Measurements from ENCODE around the gene WNT7B. TPM values are rescaled to one million over a fixed set of nuclear protein-coding genes. Genes with fewer than 3 reads are reported as not detected.

WNT7B gene
- total and polyA plus RNA-seq, 10 donors = not detected

GRCh38 chr22:45964372-45964771 is 12.6 kb downstream of the WNT7B start:
- Histone ChIP-seq H3K9me3 (no peaks in the 10 kb centered on the region), H3K4me1 (no peaks in the 10 kb centered on the region), H3K4me3 (no peak overlapping the region), H3K27me3 (replicated peaks in 1 of 7) (peaks cover 0 to 94% (median 33%) of the 10 kb centered on the region in 7 donors), H3K36me3 (no peaks in the 10 kb centered on the region), H3K27ac (no peak overlapping the region)
- no peak for DNase-seq
- WGBS, 5 donors = 56 to 83% (median 78%) methylated on average over 3 to 12 of the region's 12 CpGs
- intact Hi-C loops (cut with DNase I; ENCODE audit: low total_unique reads) = no loop called here
- TF ChIP-seq POLR2A (IDR thresholded peaks at IDR 0.05) (no peak), CTCF (IDR thresholded peaks at IDR 0.05 in 8 of 11, conservative IDR thresholded peaks at IDR 0.05 in 3 of 11) (no peak), POLR2AphosphoS5 (IDR thresholded peaks at IDR 0.05) (no peak)

- no peaks in the 10 kb centered on the region for H3K4me1 ChIP-seq
- 74 to 91% (median 81%) methylated on average over 4 to 7 of the region's 7 CpGs for WGBS, 5 donors
- no peak overlapping the region for H3K27ac ChIP-seq
- DNase-seq = no peak
- H3K4me3 ChIP-seq = no peak overlapping the region
- H3K27me3 ChIP-seq (replicated peaks in 1 of 7) = peaks cover 0 to 91% (median 27%) of the 10 kb centered on the region in 7 donors
- no peaks in the 10 kb centered on the region for H3K9me3 ChIP-seq
- intact Hi-C loops (cut with DNase I; ENCODE audit: low total_unique reads) = no loop called here
- TF ChIP-seq POLR2AphosphoS5 (IDR thresholded peaks at IDR 0.05) (no peak), CTCF (IDR thresholded peaks at IDR 0.05 in 8 of 11, conservative IDR thresholded peaks at IDR 0.05 in 3 of 11) (no peak), POLR2A (IDR thresholded peaks at IDR 0.05) (no peak)
- H3K36me3 ChIP-seq = no peaks in the 10 kb centered on the region
Measured at GRCh38 chr22:45963821-45964220, 13.1 kb downstream of the WNT7B start.

- no peak overlapping the region for H3K27ac ChIP-seq
- DNase-seq = no peak
- no peaks in the 10 kb centered on the region for H3K4me1 ChIP-seq
- intact Hi-C loops (cut with DNase I; ENCODE audit: low total_unique reads) = no loop called here
- no peak overlapping the region for H3K4me3 ChIP-seq
- TF ChIP-seq POLR2A (IDR thresholded peaks at IDR 0.05) (no peak), POLR2AphosphoS5 (IDR thresholded peaks at IDR 0.05) (no peak), CTCF (IDR thresholded peaks at IDR 0.05 in 8 of 11, conservative IDR thresholded peaks at IDR 0.05 in 3 of 11) (no peak)
- H3K27me3 ChIP-seq (replicated peaks in 1 of 7) = peaks cover 0 to 87% (median 18%) of the 10 kb centered on the region in 7 donors
- 76 to 87% (median 83%) methylated on average over 4 to 12 of the region's 12 CpGs for WGBS, 5 donors
- no peaks in the 10 kb centered on the region for H3K36me3 ChIP-seq
- no peaks in the 10 kb centered on the region for H3K9me3 ChIP-seq
Measured at GRCh38 chr22:45962756-45963324, 14.1 kb downstream of the WNT7B start.

- intact Hi-C loops (cut with DNase I; ENCODE audit: low total_unique reads) = no loop called here
- H3K4me3 ChIP-seq = no peak overlapping the region
- no peaks in the 10 kb centered on the region for H3K9me3 ChIP-seq
- H3K27ac ChIP-seq = no peak overlapping the region
- no peaks in the 10 kb centered on the region for H3K4me1 ChIP-seq
- H3K27me3 ChIP-seq (replicated peaks in 1 of 7) = peaks cover 0 to 83% (median 14%) of the 10 kb centered on the region in 7 donors
- 50 to 90% (median 78%) methylated on average over 1 of the region's 1 CpG for WGBS, 5 donors
- DNase-seq = no peak
- H3K36me3 ChIP-seq = no peaks in the 10 kb centered on the region
- TF ChIP-seq POLR2AphosphoS5 (IDR thresholded peaks at IDR 0.05) = no peak
- TF ChIP-seq CTCF (IDR thresholded peaks at IDR 0.05 in 8 of 11, conservative IDR thresholded peaks at IDR 0.05 in 3 of 11) = no peak
- no peak for TF ChIP-seq POLR2A (IDR thresholded peaks at IDR 0.05)
Measured at GRCh38 chr22:45962434-45962718, 14.6 kb downstream of the WNT7B start.

All from spleen (tissue), 11 donors.